ENCODE data around the gene OR52M1. TPM values are rescaled to one million over a fixed set of nuclear protein-coding genes. Genes with fewer than 3 reads are reported as not detected.

OR52M1 gene
- total RNA-seq, 1 donor from 2014 or later = not detected

DNA sequence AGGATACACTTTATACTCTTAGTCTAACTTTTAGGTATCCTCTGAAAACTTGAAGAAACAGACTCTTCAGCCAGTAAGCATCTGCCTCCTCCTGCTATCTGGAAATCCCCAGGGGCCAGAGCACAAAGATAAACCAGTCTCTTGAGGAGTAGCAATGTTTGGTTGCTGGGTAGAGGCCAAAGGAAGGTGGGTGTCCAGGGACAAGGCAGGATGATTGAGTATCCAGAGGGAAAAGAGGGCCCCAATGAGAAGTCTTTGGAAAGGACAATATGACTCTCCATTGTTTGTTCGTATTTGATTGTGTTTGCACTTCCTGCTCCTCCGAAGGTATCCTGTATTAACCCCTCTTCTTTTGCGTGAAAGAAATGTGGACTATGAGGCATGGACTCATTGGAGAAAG, 44.0 kb downstream of the OR52M1 start:
- Mint-ChIP-seq H3K4me1 (no peaks in the 10 kb centered on the region), H3K4me3 (no peak overlapping the region), H3K27me3 (ENCODE audit: low read depth) (peaks cover 31% of the 10 kb centered on the region), H3K36me3 (no peaks in the 10 kb centered on the region), H3K27ac (no peak overlapping the region), H3K9me3 (no peaks in the 10 kb centered on the region)
- TF ChIP-seq, protein P1, sequence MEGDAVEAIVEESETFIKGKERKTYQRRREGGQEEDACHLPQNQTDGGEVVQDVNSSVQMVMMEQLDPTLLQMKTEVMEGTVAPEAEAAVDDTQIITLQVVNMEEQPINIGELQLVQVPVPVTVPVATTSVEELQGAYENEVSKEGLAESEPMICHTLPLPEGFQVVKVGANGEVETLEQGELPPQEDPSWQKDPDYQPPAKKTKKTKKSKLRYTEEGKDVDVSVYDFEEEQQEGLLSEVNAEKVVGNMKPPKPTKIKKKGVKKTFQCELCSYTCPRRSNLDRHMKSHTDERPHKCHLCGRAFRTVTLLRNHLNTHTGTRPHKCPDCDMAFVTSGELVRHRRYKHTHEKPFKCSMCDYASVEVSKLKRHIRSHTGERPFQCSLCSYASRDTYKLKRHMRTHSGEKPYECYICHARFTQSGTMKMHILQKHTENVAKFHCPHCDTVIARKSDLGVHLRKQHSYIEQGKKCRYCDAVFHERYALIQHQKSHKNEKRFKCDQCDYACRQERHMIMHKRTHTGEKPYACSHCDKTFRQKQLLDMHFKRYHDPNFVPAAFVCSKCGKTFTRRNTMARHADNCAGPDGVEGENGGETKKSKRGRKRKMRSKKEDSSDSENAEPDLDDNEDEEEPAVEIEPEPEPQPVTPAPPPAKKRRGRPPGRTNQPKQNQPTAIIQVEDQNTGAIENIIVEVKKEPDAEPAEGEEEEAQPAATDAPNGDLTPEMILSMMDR (IDR thresholded peaks at IDR 0.05; ENCODE audit: unreplicated experiment) = no peak
- DNase-seq (ENCODE audit: low spot score in 2 of 2, unreplicated experiment in 2 of 2) = no peak

DNA sequence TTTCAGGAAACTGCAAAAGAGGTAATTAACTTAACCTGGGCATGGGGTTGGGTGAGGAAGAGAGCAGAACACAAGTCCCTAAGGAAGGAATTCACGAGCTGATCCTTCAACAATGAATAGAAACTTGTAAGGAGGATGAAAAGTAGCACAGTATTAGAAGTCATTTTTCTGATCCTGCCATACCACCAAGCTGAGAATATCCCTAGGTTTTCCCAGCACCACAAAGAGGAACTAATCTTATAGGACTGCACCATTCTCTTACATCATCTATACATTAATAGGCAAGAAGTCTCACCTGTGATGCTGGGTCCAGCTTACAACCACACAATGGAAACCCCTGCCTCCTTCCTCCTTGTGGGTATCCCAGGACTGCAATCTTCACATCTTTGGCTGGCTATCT, 48.7 kb downstream of the OR52M1 start, which contains the start of gene OR52I1:
OR52I1 (plus strand) TSS at position 301 of the 400 bp plus-strand sequence; CDS start at position 301, 0 bp downstream.
- Mint-ChIP-seq H3K4me3 (no peak within 1 kb of the TSS), H3K36me3 (peaks cover 20% of the 10 kb centered on the region), H3K4me1 (no peaks in the 10 kb centered on the region), H3K9me3 (no peaks in the 10 kb centered on the region), H3K27ac (no peak within 1 kb of the TSS), H3K27me3 (ENCODE audit: low read depth) (peaks cover 5% of the 10 kb centered on the region)
- TF ChIP-seq, protein P1 (IDR thresholded peaks at IDR 0.05; ENCODE audit: unreplicated experiment) = no peak
- DNase-seq (ENCODE audit: low spot score in 2 of 2, unreplicated experiment in 2 of 2) = no peak

Other genes starting within 250 kb of the OR52M1 start
- gene OR52B4, start 176.8 kb upstream of the OR52M1 start, total RNA-seq = not detected in 3 replicates
- gene TRIM21, start 151.5 kb upstream of the OR52M1 start, total RNA-seq = 16.5 to 17.4 TPM (median 17.1 TPM) in 3 replicates
- gene OR52K2, start 95.9 kb upstream of the OR52M1 start, total RNA-seq = not detected in 3 replicates
- 0.07 TPM in 1 of 3 replicates, not detected in the others for gene OR52K1, start 62.5 kb upstream of the OR52M1 start, total RNA-seq
- not detected in 3 replicates for gene OR52I2, start 36.6 kb downstream of the OR52M1 start, total RNA-seq
- gene OR52I1, start 48.8 kb downstream of the OR52M1 start, total RNA-seq = not detected in 3 replicates
- 20.2 to 23.3 TPM (median 21.4 TPM) in 3 replicates for gene TRIM68, start 63.0 kb downstream of the OR52M1 start, total RNA-seq
- gene OR51D1, start 92.3 kb downstream of the OR52M1 start, total RNA-seq = not detected in 3 replicates
- gene OR51E1, start 98.8 kb downstream of the OR52M1 start, total RNA-seq = not detected in 3 replicates
- gene OR51E2, start 152.7 kb downstream of the OR52M1 start, total RNA-seq = 0.11 TPM in 1 of 3 replicates, not detected in the others
- not detected in 3 replicates for gene MMP26, start 159.6 kb downstream of the OR52M1 start, total RNA-seq
- not detected in 3 replicates for gene OR51F1, start 224.7 kb downstream of the OR52M1 start, total RNA-seq

All from mesothelial cell of epicardium (in vitro differentiated cells).